Uterus (tissue), 4 donors: ENCODE data around the gene PGBD5. TPM values are rescaled to one million over a fixed set of nuclear protein-coding genes. Genes with fewer than 3 reads are reported as not detected.

ENCODE experiments used
- DNase-seq, 2 donors: peaks; one replicate each; pipeline ENCODE4 v3.0.0-alpha.2; 2019 to 2020
- H3K27ac ChIP-seq, 2 donors: fragments of 200-600 bp; sonication (generic); 1 replicate in 1 of 2; 2 replicates in 1 of 2; pipeline ENCODE4 v1.5.1; 2016 to 2018
- H3K27me3 ChIP-seq, 2 donors: fragments of 200-600 bp; sonication (generic); one replicate each; pipeline ENCODE4 v1.5.1; 2018 to 2019; ENCODE audit warnings: control low read depth in 1 of 2
- H3K36me3 ChIP-seq, 2 donors: fragments of 200-600 bp; sonication (generic); one replicate each; pipeline ENCODE4 v1.5.1; 2019; ENCODE audit warnings: control low read depth in 1 of 2
- H3K4me1 ChIP-seq, 2 donors: fragments of 200-600 bp; sonication (generic); one replicate each; pipeline ENCODE4 v1.5.1; 2018 to 2019; ENCODE audit warnings: control low read depth in 1 of 2
- H3K4me3 ChIP-seq, 2 donors: fragments of 200-600 bp; sonication (generic); 1 replicate in 1 of 2; 2 replicates in 1 of 2; pipeline ENCODE4 v1.5.1; 2018 to 2019; ENCODE audit warnings: mild to moderate bottlenecking in 1 of 2
- H3K9me3 ChIP-seq, 2 donors: fragments of 200-600 bp; sonication (generic); one replicate each; pipeline ENCODE4 v1.5.1; 2019; ENCODE audit warnings: control low read depth in 1 of 2
- CTCF ChIP-seq, 4 experiments: fragments of 200-600 bp in 2 of 4; fragments of 450-650 bp in 2 of 4; sonication (generic) in 2 of 4; IDR thresholded peaks; one replicate each; pipeline ENCODE4 v1.5.1; 2016 to 2019; ENCODE audit warnings: antibody characterized with exemption in 4 of 4, mild to moderate bottlenecking in 2 of 4, moderate library complexity in 1 of 4
- POLR2A ChIP-seq, 2 donors: fragments of 450-650 bp; IDR thresholded peaks; one replicate each; pipeline ENCODE4 v1.6.1; 2016; ENCODE audit warnings: antibody characterized with exemption in 2 of 2, mild to moderate bottlenecking in 1 of 2, moderate library complexity in 1 of 2
- intact Hi-C: fragments of 100-400 bp; cut with DNase I; formaldehyde crosslinking; loops from one replicate; pipeline ENCODE4 v1.15.1; 2023; ENCODE audit warnings: low total_unique reads
- total RNA-seq, 4 donors: library from RNA; depleted of rRNA in 3 of 4; stranded (reverse); fragments of >200 nt in 3 of 4; gene quantifications; one replicate each; pipeline versions ENCODE4 v1.1.0 to v1.2.4, GENCODE V29; 2014 to 2023
- donor health status: DM: yes; HTN: yes; CAD: no.

The PGBD5 gene
- total RNA-seq, 4 donors from 2014 or later = under 0.01 to 0.69 (median 0.11) TPM

GRCh38 chr1:230288641-230289349, 137.3 kb downstream of the PGBD5 start:
- intact Hi-C loops = no loop called here
- Histone ChIP-seq H3K4me3 (no peak overlapping the region), H3K27me3 (no peaks in the 10 kb centered on the region), H3K4me1 (no peaks in the 10 kb centered on the region), H3K27ac (no peak overlapping the region), H3K36me3 (no peaks in the 10 kb centered on the region), H3K9me3 (no peaks in the 10 kb centered on the region)
- no peak for DNase-seq
- TF ChIP-seq CTCF (IDR thresholded peaks at IDR 0.05) = no peak
- no peak for TF ChIP-seq POLR2A (IDR thresholded peaks at IDR 0.05)

GRCh38 chr1:230287674-230288315, 138.3 kb downstream of the PGBD5 start:
- DNase-seq = no peak
- no peaks in the 10 kb centered on the region for H3K27me3 ChIP-seq
- H3K27ac ChIP-seq = no peak overlapping the region
- H3K36me3 ChIP-seq = no peaks in the 10 kb centered on the region
- H3K4me1 ChIP-seq = no peaks in the 10 kb centered on the region
- TF ChIP-seq CTCF (IDR thresholded peaks at IDR 0.05) (no peak), POLR2A (IDR thresholded peaks at IDR 0.05) (no peak)
- intact Hi-C loops = no loop called here
- no peak overlapping the region for H3K4me3 ChIP-seq
- H3K9me3 ChIP-seq = no peaks in the 10 kb centered on the region

DNA sequence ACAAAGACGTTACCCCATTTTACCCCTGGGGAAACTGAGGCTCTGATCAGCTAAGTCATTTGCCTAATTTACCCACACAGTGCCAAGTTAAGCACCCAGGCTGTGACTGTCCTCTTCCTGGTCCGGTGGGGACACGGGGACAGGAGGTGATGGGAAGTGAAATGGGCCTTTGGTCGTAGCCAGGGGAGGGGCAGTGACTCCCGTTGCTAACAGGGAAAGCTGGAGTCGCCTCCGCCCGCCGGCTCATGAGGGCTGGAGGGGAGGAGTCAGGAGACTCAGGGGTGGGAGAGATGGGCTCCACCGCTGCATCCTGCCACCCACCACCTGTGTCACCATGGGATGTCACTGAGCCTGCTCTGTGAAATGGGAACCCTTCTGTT, 139.3 kb downstream of the PGBD5 start:
- DNase-seq = no peak
- TF ChIP-seq POLR2A (IDR thresholded peaks at IDR 0.05) (no peak), CTCF (IDR thresholded peaks at IDR 0.05) (no peak)
- H3K36me3 ChIP-seq = no peaks in the 10 kb centered on the region
- no peaks in the 10 kb centered on the region for H3K4me1 ChIP-seq
- no peaks in the 10 kb centered on the region for H3K9me3 ChIP-seq
- intact Hi-C loops = no loop called here
- H3K27ac ChIP-seq = no peak overlapping the region
- H3K27me3 ChIP-seq = no peaks in the 10 kb centered on the region
- no peak overlapping the region for H3K4me3 ChIP-seq

DNA sequence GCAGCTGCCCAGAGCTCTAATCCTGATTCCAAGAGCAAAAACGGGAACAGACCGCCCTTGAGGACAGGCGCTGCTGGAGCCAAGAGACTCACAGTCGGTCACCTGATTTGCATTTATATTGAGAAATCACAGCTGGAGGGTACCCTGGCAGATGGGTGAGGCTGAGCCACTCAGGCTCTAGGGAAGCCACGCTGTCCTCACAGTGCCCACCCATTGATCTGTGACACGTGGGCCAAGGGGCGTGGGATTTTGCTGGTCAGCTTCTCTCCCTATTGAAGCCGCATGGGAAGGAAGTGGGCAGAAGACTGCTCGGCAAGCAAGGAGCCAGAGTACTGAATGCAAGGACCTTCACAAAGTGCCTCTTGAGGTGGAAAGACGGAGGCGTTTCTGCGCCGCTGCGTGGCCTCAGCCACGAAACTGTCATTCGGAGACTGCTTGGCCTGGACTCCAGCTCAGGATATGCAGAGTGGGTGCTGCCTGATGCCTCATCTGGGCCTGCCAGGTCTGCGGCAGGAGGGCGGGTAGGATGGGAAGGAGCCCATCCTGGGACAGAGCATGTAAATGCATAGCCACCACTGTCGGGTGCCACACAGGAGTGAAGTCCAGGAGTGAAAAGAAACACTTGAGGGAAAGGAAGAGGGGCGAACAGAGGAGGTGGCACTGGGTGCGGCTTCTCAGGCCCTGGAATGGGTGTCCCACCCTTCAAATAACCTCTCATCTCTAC, 139.8 kb downstream of the PGBD5 start:
- Histone ChIP-seq H3K9me3 (no peaks in the 10 kb centered on the region), H3K27me3 (no peaks in the 10 kb centered on the region), H3K36me3 (no peaks in the 10 kb centered on the region), H3K4me3 (no peak overlapping the region), H3K27ac (no peak overlapping the region), H3K4me1 (no peaks in the 10 kb centered on the region)
- no peak for DNase-seq
- TF ChIP-seq CTCF (IDR thresholded peaks at IDR 0.05) (no peak), POLR2A (IDR thresholded peaks at IDR 0.05) (no peak)
- intact Hi-C loops = no loop called here

DNA sequence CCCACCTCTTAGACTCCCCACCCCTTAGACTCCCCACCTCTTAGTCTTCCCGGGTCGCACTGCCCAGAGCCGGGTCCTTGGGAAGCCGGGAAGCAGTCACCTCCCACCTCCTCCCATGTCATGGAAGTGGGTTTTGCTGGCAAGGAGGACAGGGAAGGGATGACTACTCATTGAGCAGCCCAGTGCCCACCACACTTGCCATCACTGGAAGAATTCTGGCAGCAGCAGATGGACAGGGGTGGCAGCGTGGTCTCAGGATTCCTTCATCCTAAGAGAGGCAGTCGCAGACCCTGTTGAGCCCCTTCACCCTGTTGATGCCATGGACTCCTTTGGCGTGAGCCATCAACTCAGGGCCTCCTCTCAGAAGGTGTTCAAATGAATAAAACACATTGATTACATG, 140.8 kb downstream of the PGBD5 start:
- no peak overlapping the region for H3K27ac ChIP-seq
- no peaks in the 10 kb centered on the region for H3K9me3 ChIP-seq
- DNase-seq = no peak
- H3K36me3 ChIP-seq = no peaks in the 10 kb centered on the region
- no peaks in the 10 kb centered on the region for H3K4me1 ChIP-seq
- no peaks in the 10 kb centered on the region for H3K27me3 ChIP-seq
- no peak overlapping the region for H3K4me3 ChIP-seq
- intact Hi-C loops = no loop called here
- TF ChIP-seq CTCF (IDR thresholded peaks at IDR 0.05) (no peak), POLR2A (IDR thresholded peaks at IDR 0.05) (no peak)
